Liver (tissue), 9 donors: Measurements from ENCODE around the gene ADAP1. TPM values are rescaled to one million over a fixed set of nuclear protein-coding genes. Genes with fewer than 3 reads are reported as not detected.

Experiments
- DNase-seq: peaks from one replicate; pipeline ENCODE4 v3.0.0-alpha.2; 2017; ENCODE audit warnings: low spot score
- H3K27ac ChIP-seq, 2 donors: one replicate each; pipeline ENCODE4 v1.7.0; 2013; ENCODE audit warnings: inconsistent platforms in 2 of 2, low read length in 2 of 2, control low read depth in 1 of 2, low read depth in 1 of 2, mild to moderate bottlenecking in 1 of 2
- H3K27me3 ChIP-seq, 4 donors: one replicate each; pipeline versions ENCODE4 v1.6.1 to v1.7.0; 2013; ENCODE audit warnings: low read length in 3 of 4, inconsistent platforms in 1 of 4, mild to moderate bottlenecking in 1 of 4, moderate library complexity in 1 of 4; ENCODE audit not compliant: control insufficient read depth in 4 of 4, insufficient read depth in 4 of 4
- H3K36me3 ChIP-seq, 4 donors: one replicate each; pipeline versions ENCODE4 v1.6.1 to v1.7.0; 2013; ENCODE audit warnings: low read length in 3 of 4, mild to moderate bottlenecking in 3 of 4, low read depth in 1 of 4, moderate library complexity in 1 of 4; ENCODE audit not compliant: control insufficient read depth in 4 of 4, insufficient read depth in 3 of 4
- H3K4me1 ChIP-seq, 4 donors: one replicate each; pipeline versions ENCODE4 v1.6.1 to v1.7.0; 2013; ENCODE audit warnings: low read length in 3 of 4, mild to moderate bottlenecking in 3 of 4, moderate library complexity in 1 of 4; ENCODE audit not compliant: control insufficient read depth in 4 of 4, insufficient read depth in 4 of 4
- H3K4me3 ChIP-seq, 3 donors: one replicate each; pipeline versions ENCODE4 v1.6.1 to v1.7.0; 2013; ENCODE audit warnings: low read length in 3 of 3, control low read depth in 1 of 3, low read depth in 1 of 3, mild to moderate bottlenecking in 1 of 3
- H3K9ac ChIP-seq, 2 donors: one replicate each; pipeline ENCODE4 v1.7.0; 2013; ENCODE audit warnings: low read length in 2 of 2, mild to moderate bottlenecking in 2 of 2, moderate library complexity in 2 of 2, control low read depth in 1 of 2, low read depth in 1 of 2
- H3K9me3 ChIP-seq, 4 donors: one replicate each; pipeline versions ENCODE4 v1.6.1 to v1.7.0; 2013; ENCODE audit warnings: low read length in 3 of 4; ENCODE audit not compliant: control insufficient read depth in 4 of 4
- ATF3 ChIP-seq: IDR thresholded peaks from 2 replicates; pipeline ENCODE4 v1.6.1; 2016; ENCODE audit warnings: antibody characterized with exemption
- CTCF ChIP-seq: fragments of 150-350 bp; IDR thresholded peaks from 2 replicates; pipeline ENCODE4 v1.5.1; 2017; ENCODE audit warnings: improper control_type of control experiment, low read depth, low read length; ENCODE audit not compliant: missing input control
- FOXA1 ChIP-seq: IDR thresholded peaks from 2 replicates; pipeline ENCODE4 v1.6.1; 2016; ENCODE audit warnings: antibody characterized with exemption
- FOXA2 ChIP-seq: IDR thresholded peaks from 2 replicates; pipeline ENCODE4 v1.6.1; 2016; ENCODE audit warnings: antibody characterized with exemption
- GABPA ChIP-seq, 2 donors: IDR thresholded peaks in 1 of 2; conservative IDR thresholded peaks in 1 of 2; 2 replicates each; pipeline ENCODE4 v1.6.1; 2016; ENCODE audit warnings: antibody characterized with exemption in 2 of 2, mild to moderate bottlenecking in 1 of 2, moderate library complexity in 1 of 2
- HNF4A ChIP-seq, 2 donors: conservative IDR thresholded peaks; 2 replicates each; pipeline ENCODE4 v1.6.1; 2016; ENCODE audit warnings: antibody characterized with exemption in 2 of 2, mild to moderate bottlenecking in 2 of 2
- HNF4G ChIP-seq: IDR thresholded peaks from 2 replicates; pipeline ENCODE4 v1.6.1; 2016; ENCODE audit warnings: antibody characterized with exemption
- JUND ChIP-seq, 2 donors: IDR thresholded peaks; 2 replicates each; pipeline ENCODE4 v1.6.1; 2016; ENCODE audit warnings: antibody characterized with exemption in 2 of 2
- MAX ChIP-seq: IDR thresholded peaks from 2 replicates; pipeline ENCODE4 v1.6.1; 2016; ENCODE audit warnings: antibody characterized with exemption
- NR2F2 ChIP-seq: IDR thresholded peaks from 2 replicates; pipeline ENCODE4 v1.6.1; 2016; ENCODE audit warnings: antibody characterized with exemption
- REST ChIP-seq: IDR thresholded peaks from 2 replicates; pipeline ENCODE4 v1.6.1; 2016; ENCODE audit warnings: antibody characterized with exemption, mild to moderate bottlenecking
- RXRA ChIP-seq, 2 donors: IDR thresholded peaks; 2 replicates each; pipeline ENCODE4 v1.6.1; 2017 to 2018; ENCODE audit warnings: antibody characterized with exemption in 2 of 2, mild to moderate bottlenecking in 1 of 2
- SP1 ChIP-seq: IDR thresholded peaks from 2 replicates; pipeline ENCODE4 v1.6.1; 2018; ENCODE audit warnings: antibody characterized with exemption, mild to moderate bottlenecking
- TAF1 ChIP-seq: conservative IDR thresholded peaks from 2 replicates; pipeline ENCODE4 v1.6.1; 2016; ENCODE audit warnings: antibody characterized with exemption, mild to moderate bottlenecking
- ZBTB33 ChIP-seq: IDR thresholded peaks from 2 replicates; pipeline ENCODE4 v1.6.1; 2016; ENCODE audit warnings: antibody characterized with exemption
- WGBS: extraction: QIAGEN DNeasy Blood & Tissue Kit; methylation state at CpG from one replicate; pipeline ENCODE4 v1.1.7; 2013; 5-methylcytosine and 5-hydroxymethylcytosine counted together
- polyA plus RNA-seq, 2 donors: library from polyadenylated mRNA; stranded (reverse) in 1 of 2; unstranded in 1 of 2; fragments of 200-250 nt in 1 of 2; fragments of >200 nt in 1 of 2; fragmentation: Nextera tagmentation in 1 of 2; extraction: Ambion mirVana in 1 of 2; gene quantifications; one replicate each; pipeline versions ENCODE4 v1.2.1 to v1.2.3, GENCODE V29; 2013 to 2015
- total RNA-seq, 2 donors: library from RNA; depleted of rRNA; stranded (reverse); fragments of >200 nt; gene quantifications; one replicate each; pipeline ENCODE4 v1.2.3, GENCODE V29; 2014
- donor health status: healthy.
- donor health status: healthy.
- donor health status: healthy.
- donor health status: healthy.
- donor health status: healthy.

ADAP1 gene
- total and polyA plus RNA-seq, 4 donors, result 0.46 to 3.7 (median 2.7) TPM

GRCh38 chr7:906776-907157, 47.7 kb downstream of the ADAP1 start:
- DNase-seq, result no peak
- Histone ChIP-seq H3K9me3 (no peaks in the 10 kb centered on the region), H3K4me1 (peaks cover 0 to 7% (median 0%) of the 10 kb centered on the region in 4 donors), H3K27ac (no peak overlapping the region), H3K4me3 (no peak overlapping the region), H3K9ac (no peak overlapping the region), H3K27me3 (no peaks in the 10 kb centered on the region), H3K36me3 (no peaks in the 10 kb centered on the region)
- TF ChIP-seq GABPA (IDR thresholded peaks at IDR 0.05 in 1 of 2, conservative IDR thresholded peaks at IDR 0.05 in 1 of 2), result no peak
- no peak for TF ChIP-seq MAX
- 74% methylated on average over 10 of the region's 10 CpGs for WGBS

GRCh38 chr7:904847-905246, 49.6 kb downstream of the ADAP1 start:
- no peaks in the 10 kb centered on the region for H3K9me3 ChIP-seq
- H3K4me3 ChIP-seq, result no peak overlapping the region
- no peak overlapping the region for H3K9ac ChIP-seq
- H3K27ac ChIP-seq, result no peak overlapping the region
- peaks cover 2 to 16% (median 5%) of the 10 kb centered on the region in 4 donors for H3K4me1 ChIP-seq
- TF ChIP-seq CTCF (no peak), RXRA (IDR thresholded peaks at IDR 0.05) (no peak), FOXA2 (no peak), HNF4G (no peak), REST (no peak), FOXA1 (no peak), JUND (IDR thresholded peaks at IDR 0.05) (no peak), HNF4A (conservative IDR thresholded peaks at IDR 0.05) (no peak)
- H3K36me3 ChIP-seq, result no peaks in the 10 kb centered on the region
- no peaks in the 10 kb centered on the region for H3K27me3 ChIP-seq
- no peak for DNase-seq
- 66% methylated on average over 20 of the region's 20 CpGs for WGBS

- Histone ChIP-seq H3K4me1 (peaks cover 2 to 16% (median 8%) of the 10 kb centered on the region in 4 donors), H3K36me3 (no peaks in the 10 kb centered on the region), H3K9ac (no peak overlapping the region), H3K27me3 (no peaks in the 10 kb centered on the region), H3K27ac (no peak overlapping the region), H3K4me3 (no peak overlapping the region), H3K9me3 (no peaks in the 10 kb centered on the region)
- no peak for DNase-seq
- WGBS, result 91% methylated on average over 37 of the region's 37 CpGs
- TF ChIP-seq FOXA2, result no peak
- TF ChIP-seq TAF1, result no peak
- TF ChIP-seq ZBTB33, result no peak
- no peak for TF ChIP-seq NR2F2
- no peak for TF ChIP-seq FOXA1
- TF ChIP-seq MAX, result no peak
- no peak for TF ChIP-seq HNF4A (conservative IDR thresholded peaks at IDR 0.05)
- TF ChIP-seq CTCF, result no peak
- TF ChIP-seq SP1, result no peak
- no peak for TF ChIP-seq ATF3
Measured at GRCh38 chr7:903921-904755, 50.3 kb downstream of the ADAP1 start.
